ENCODE data around the gene TLL1. TPM values are rescaled to one million over a fixed set of nuclear protein-coding genes. Genes with fewer than 3 reads are reported as not detected.

TLL1 gene
- polyA plus RNA-seq, 2 of the 4 experiments (the other 2 are of a cell fraction), result 0.01 to 0.13 TPM

DNA sequence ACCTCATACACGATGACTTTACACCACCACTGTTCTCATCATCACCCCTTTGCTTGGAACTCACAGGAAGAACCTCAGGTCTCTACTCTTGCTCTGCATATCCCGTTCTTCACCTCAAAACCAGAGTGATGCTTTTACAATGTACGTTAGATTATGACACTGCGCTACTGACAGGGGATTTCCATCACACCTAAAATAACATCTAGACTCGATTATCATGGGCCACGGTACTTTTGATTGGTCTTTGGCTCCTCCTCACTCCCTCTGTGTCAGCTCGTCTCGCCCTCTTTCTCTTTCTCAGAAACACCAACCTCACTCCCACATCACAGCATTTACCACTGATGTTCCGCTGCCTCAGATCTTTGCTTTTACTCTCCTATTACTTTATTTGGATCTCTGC is 172.4 kb downstream of the TLL1 start:
- CTCF ChIA-PET, result no interaction called here
- POLR2A ChIA-PET, result no interaction called here
- no peak overlapping the region for H3K4me2 ChIP-seq
- FAIRE-seq (no peak), ATAC-seq (no peak), DNase-seq (ENCODE audit: low read depth in 1 of 2, low spot score in 1 of 2) (no peak)
- WGBS (ENCODE audit: missing lambda C conversion rate), result 23% methylated on average over 9 of the region's 9 CpGs
- H3K9me3 ChIP-seq, result no peaks in the 10 kb centered on the region
- no peaks in the 10 kb centered on the region for H3K4me1 ChIP-seq
- no peak for TF ChIP-seq CHD4 (IDR thresholded peaks at IDR 0.05; ENCODE audit: borderline replicate concordance)
- TF ChIP-seq JUN (IDR thresholded peaks at IDR 0.05), result no peak
- TF ChIP-seq, protein P1, sequence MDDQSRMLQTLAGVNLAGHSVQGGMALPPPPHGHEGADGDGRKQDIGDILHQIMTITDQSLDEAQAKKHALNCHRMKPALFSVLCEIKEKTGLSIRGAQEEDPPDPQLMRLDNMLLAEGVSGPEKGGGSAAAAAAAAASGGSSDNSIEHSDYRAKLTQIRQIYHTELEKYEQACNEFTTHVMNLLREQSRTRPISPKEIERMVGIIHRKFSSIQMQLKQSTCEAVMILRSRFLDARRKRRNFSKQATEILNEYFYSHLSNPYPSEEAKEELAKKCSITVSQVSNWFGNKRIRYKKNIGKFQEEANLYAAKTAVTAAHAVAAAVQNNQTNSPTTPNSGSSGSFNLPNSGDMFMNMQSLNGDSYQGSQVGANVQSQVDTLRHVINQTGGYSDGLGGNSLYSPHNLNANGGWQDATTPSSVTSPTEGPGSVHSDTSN (IDR thresholded peaks at IDR 0.05), result no peak
- no peak for TF ChIP-seq ZFP36 (IDR thresholded peaks at IDR 0.05; ENCODE audit: borderline replicate concordance, partially characterized antibody)
- no peak for TF ChIP-seq RFX5 (IDR thresholded peaks at IDR 0.05)
- TF ChIP-seq, protein P2, sequence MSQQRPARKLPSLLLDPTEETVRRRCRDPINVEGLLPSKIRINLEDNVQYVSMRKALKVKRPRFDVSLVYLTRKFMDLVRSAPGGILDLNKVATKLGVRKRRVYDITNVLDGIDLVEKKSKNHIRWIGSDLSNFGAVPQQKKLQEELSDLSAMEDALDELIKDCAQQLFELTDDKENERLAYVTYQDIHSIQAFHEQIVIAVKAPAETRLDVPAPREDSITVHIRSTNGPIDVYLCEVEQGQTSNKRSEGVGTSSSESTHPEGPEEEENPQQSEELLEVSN (IDR thresholded peaks at IDR 0.05; ENCODE audit: borderline replicate concordance, low read depth), result no peak
- no peak for TF ChIP-seq KDM5A (IDR thresholded peaks at IDR 0.05)
- no peak for TF ChIP-seq ZSCAN20 (CRISPR knock-in tag; IDR thresholded peaks at IDR 0.05)
- no peak for TF ChIP-seq PHF8 (IDR thresholded peaks at IDR 0.05; ENCODE audit: borderline replicate concordance, low read depth)
- H3K4me3 ChIP-seq, result no peak overlapping the region
- H3K27ac ChIP-seq, result no peak overlapping the region

DNA sequence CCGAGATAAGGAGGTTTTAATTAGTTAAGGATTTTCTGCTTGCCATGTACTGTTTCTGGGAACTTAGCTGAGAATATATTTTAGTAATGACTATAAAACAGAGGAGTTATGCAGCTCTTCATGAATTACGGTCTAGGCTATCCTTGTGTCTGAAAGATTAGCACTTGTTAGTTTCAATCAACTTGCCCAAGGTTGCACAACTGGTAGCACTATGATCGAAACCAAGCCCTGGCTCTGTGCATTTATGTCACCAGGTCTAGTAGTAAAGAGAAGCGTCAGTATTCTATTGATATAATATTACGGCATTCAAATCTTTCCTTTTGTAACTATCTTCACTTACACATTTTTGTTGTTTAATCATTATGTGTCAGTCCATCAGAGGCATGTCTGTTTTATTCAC is 176.0 kb downstream of the TLL1 start:
- CTCF ChIA-PET, result no interaction called here
- Histone ChIP-seq H3K4me2 (no peak overlapping the region), H3K27ac (no peak overlapping the region), H3K9me3 (no peaks in the 10 kb centered on the region), H3K4me3 (no peak overlapping the region), H3K4me1 (no peaks in the 10 kb centered on the region)
- ATAC-seq (no peak), FAIRE-seq (no peak), DNase-seq (ENCODE audit: low read depth in 1 of 2, low spot score in 1 of 2) (no peak)
- TF ChIP-seq RAD21 (conservative IDR thresholded peaks at IDR 0.05 in 1 of 2, IDR thresholded peaks at IDR 0.05 in 1 of 2), result no peak
- TF ChIP-seq FOSB (CRISPR knock-in tag; IDR thresholded peaks at IDR 0.05), result no peak
- TF ChIP-seq HOXB13 (CRISPR knock-in tag; IDR thresholded peaks at IDR 0.05; ENCODE audit: low read depth), result no peak
- TF ChIP-seq EP300 (IDR thresholded peaks at IDR 0.05), result no peak
- TF ChIP-seq RNF2 (IDR thresholded peaks at IDR 0.05; ENCODE audit: borderline replicate concordance, low read depth), result no peak
- TF ChIP-seq, protein P3, sequence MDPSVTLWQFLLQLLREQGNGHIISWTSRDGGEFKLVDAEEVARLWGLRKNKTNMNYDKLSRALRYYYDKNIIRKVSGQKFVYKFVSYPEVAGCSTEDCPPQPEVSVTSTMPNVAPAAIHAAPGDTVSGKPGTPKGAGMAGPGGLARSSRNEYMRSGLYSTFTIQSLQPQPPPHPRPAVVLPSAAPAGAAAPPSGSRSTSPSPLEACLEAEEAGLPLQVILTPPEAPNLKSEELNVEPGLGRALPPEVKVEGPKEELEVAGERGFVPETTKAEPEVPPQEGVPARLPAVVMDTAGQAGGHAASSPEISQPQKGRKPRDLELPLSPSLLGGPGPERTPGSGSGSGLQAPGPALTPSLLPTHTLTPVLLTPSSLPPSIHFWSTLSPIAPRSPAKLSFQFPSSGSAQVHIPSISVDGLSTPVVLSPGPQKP (IDR thresholded peaks at IDR 0.05; ENCODE audit: low read depth, low read length), result no peak
- TF ChIP-seq BHLHE40 (IDR thresholded peaks at IDR 0.05; ENCODE audit: low read depth, low read length), result no peak
- TF ChIP-seq CEBPB (IDR thresholded peaks at IDR 0.05), result no peak
- no peak for TF ChIP-seq MAZ (IDR thresholded peaks at IDR 0.05; ENCODE audit: borderline replicate concordance, low read depth, low read length)
- no peak for TF ChIP-seq RARB (CRISPR knock-in tag; IDR thresholded peaks at IDR 0.05)
- TF ChIP-seq CHD4 (IDR thresholded peaks at IDR 0.05; ENCODE audit: borderline replicate concordance), result no peak
- TF ChIP-seq, protein P4, sequence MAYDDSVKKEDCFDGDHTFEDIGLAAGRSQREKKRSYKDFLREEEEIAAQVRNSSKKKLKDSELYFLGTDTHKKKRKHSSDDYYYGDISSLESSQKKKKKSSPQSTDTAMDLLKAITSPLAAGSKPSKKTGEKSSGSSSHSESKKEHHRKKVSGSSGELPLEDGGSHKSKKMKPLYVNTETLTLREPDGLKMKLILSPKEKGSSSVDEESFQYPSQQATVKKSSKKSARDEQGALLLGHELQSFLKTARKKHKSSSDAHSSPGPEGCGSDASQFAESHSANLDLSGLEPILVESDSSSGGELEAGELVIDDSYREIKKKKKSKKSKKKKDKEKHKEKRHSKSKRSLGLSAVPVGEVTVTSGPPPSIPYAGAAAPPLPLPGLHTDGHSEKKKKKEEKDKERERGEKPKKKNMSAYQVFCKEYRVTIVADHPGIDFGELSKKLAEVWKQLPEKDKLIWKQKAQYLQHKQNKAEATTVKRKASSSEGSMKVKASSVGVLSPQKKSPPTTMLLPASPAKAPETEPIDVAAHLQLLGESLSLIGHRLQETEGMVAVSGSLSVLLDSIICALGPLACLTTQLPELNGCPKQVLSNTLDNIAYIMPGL (CRISPR knock-in tag; IDR thresholded peaks at IDR 0.05; ENCODE audit: borderline replicate concordance), result no peak
- POLR2A ChIA-PET, result no interaction called here
- 34% methylated on average over 5 of the region's 5 CpGs for WGBS (ENCODE audit: missing lambda C conversion rate)

DNA sequence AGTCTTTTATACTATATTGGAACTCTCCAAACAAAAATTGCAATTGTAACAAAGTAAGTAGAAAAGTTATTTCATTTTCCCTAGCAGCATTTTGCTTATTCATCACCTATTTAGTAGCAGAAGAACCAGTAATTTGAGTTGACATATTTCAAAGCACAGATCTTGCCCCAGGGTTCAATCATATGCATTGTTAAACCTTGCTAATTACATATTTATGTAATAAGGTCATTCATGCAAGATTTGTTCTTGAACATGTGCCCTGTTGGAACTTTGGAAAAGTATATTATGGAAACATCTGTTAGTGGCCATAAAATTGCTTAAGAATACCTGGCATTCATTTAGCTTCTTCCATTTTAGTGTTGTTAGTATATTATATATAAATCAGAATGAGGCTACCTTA is 191.7 kb downstream of the TLL1 start:
- no peak overlapping the region for H3K4me2 ChIP-seq
- H3K4me3 ChIP-seq, result no peak overlapping the region
- FAIRE-seq, result no peak
- no peaks in the 10 kb centered on the region for H3K4me1 ChIP-seq
- ChIA-PET POLR2A (no interaction called here), CTCF (no interaction called here)
- no peak for ATAC-seq
- TF ChIP-seq ZFP36 (IDR thresholded peaks at IDR 0.05; ENCODE audit: borderline replicate concordance, partially characterized antibody) (no peak), NPAS2 (CRISPR knock-in tag; IDR thresholded peaks at IDR 0.05; ENCODE audit: borderline replicate concordance) (no peak), CEBPB (IDR thresholded peaks at IDR 0.05) (no peak), PHF8 (IDR thresholded peaks at IDR 0.05; ENCODE audit: borderline replicate concordance, low read depth) (no peak)
- H3K27ac ChIP-seq, result no peak overlapping the region
- no peaks in the 10 kb centered on the region for H3K9me3 ChIP-seq
- DNase-seq (ENCODE audit: low read depth in 1 of 2, low spot score in 1 of 2), result no peak

Data from A549 (cell line).